Measurements from ENCODE around the gene ABCC5.

- TF ChIP-seq CTCF (IDR thresholded peaks at IDR 0.05) (no peak), POLR2A (IDR thresholded peaks at IDR 0.05) (no peak)
Observed at GRCh38 chr3:184037816-184038215, 20.1 kb upstream of the ABCC5 start.
